Measurements from ENCODE around the gene FCER1G.

DNA sequence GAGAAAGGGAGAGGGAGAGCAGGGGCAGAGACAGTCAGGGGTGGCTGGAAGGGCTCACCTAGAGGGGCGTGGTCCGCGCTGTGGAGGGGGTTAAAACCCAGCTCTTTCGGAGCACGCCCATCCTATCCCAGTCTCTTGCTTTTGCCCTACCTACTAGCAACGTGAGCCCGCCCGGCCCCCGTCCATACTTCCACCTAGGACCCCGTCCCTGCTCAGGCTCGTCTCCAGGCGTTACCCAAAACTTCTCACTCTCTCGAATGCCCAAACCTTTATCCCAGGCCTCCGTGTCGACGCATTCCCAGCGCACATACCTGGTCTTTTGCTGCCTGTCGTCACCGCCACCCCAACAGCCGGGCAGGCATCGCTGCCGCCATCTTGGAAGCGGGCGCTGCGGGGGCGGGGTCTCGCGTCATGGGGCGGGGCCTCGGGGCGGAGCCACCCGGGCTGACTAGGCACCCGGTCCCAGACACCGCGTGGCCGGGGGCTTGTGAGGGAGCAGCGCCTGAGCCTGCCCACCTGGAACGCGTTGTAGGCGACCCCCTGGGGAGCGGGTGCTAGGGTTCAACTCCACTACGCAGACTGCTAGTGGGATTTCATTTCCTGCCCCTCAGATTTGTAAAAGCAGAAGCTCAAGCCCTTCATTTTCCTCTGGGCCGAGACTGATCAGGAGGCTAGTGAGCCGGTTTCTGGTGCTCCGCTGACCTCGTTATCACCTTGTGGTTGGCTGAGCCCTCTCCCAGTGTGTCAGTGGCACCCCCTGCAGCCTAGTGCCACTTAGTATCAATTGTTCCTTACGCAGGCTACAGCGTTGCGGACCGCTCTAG is 37.8 kb upstream of the FCER1G start, which contains the start of gene B4GALT3:
- TF ChIP-seq, protein P1, sequence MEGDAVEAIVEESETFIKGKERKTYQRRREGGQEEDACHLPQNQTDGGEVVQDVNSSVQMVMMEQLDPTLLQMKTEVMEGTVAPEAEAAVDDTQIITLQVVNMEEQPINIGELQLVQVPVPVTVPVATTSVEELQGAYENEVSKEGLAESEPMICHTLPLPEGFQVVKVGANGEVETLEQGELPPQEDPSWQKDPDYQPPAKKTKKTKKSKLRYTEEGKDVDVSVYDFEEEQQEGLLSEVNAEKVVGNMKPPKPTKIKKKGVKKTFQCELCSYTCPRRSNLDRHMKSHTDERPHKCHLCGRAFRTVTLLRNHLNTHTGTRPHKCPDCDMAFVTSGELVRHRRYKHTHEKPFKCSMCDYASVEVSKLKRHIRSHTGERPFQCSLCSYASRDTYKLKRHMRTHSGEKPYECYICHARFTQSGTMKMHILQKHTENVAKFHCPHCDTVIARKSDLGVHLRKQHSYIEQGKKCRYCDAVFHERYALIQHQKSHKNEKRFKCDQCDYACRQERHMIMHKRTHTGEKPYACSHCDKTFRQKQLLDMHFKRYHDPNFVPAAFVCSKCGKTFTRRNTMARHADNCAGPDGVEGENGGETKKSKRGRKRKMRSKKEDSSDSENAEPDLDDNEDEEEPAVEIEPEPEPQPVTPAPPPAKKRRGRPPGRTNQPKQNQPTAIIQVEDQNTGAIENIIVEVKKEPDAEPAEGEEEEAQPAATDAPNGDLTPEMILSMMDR (conservative IDR thresholded peaks at IDR 0.05; ENCODE audit: low read depth, low read length) = no peak
- TF ChIP-seq POLR2A (IDR thresholded peaks at IDR 0.05; ENCODE audit: low read depth, low read length) (peak; percentile 87), MAFK (IDR thresholded peaks at IDR 0.05; ENCODE audit: low read depth, low read length) (no peak), BHLHE40 (IDR thresholded peaks at IDR 0.05; ENCODE audit: low read depth, low read length) (no peak), SMC3 (IDR thresholded peaks at IDR 0.05; ENCODE audit: low read depth, low read length) (no peak), RAD21 (IDR thresholded peaks at IDR 0.05; ENCODE audit: low read length) (no peak), CHD1 (IDR thresholded peaks at IDR 0.05; ENCODE audit: low read depth, low read length) (no peak), MAZ (IDR thresholded peaks at IDR 0.05; ENCODE audit: borderline replicate concordance, low read depth, low read length) (peak; percentile 78; the same call in 1 of the 2 replicates), MXI1 (IDR thresholded peaks at IDR 0.05; ENCODE audit: borderline replicate concordance, low read depth, low read length) (peak; percentile 62; the same call in 1 of the 2 replicates), CEBPB (IDR thresholded peaks at IDR 0.05; ENCODE audit: low read depth, low read length) (no peak)
- TF ChIP-seq, protein P2, sequence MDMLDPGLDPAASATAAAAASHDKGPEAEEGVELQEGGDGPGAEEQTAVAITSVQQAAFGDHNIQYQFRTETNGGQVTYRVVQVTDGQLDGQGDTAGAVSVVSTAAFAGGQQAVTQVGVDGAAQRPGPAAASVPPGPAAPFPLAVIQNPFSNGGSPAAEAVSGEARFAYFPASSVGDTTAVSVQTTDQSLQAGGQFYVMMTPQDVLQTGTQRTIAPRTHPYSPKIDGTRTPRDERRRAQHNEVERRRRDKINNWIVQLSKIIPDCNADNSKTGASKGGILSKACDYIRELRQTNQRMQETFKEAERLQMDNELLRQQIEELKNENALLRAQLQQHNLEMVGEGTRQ (IDR thresholded peaks at IDR 0.05; ENCODE audit: low read depth, low read length) = 0 out of 2 replicates have a peak, but pooled peaks have one; percentile 13

All from IMR-90 (cell line).